Body of pancreas (tissue), 4 donors: ENCODE data around the gene ZFY.

ENCODE experiments used
- CTCF ChIP-seq, 7 experiments: fragments of 450-650 bp in 4 of 7; fragments of 200-600 bp in 3 of 7; sonication (generic) in 3 of 7; IDR thresholded peaks; one replicate each; pipeline ENCODE4 v1.5.1; 2016 to 2019; ENCODE audit warnings: antibody characterized with exemption in 7 of 7
- POLR2A ChIP-seq, 3 donors: fragments of 450-650 bp; IDR thresholded peaks; one replicate each; pipeline ENCODE4 v1.6.1; 2016; ENCODE audit warnings: antibody characterized with exemption in 3 of 3, mild to moderate bottlenecking in 2 of 3

DNA sequence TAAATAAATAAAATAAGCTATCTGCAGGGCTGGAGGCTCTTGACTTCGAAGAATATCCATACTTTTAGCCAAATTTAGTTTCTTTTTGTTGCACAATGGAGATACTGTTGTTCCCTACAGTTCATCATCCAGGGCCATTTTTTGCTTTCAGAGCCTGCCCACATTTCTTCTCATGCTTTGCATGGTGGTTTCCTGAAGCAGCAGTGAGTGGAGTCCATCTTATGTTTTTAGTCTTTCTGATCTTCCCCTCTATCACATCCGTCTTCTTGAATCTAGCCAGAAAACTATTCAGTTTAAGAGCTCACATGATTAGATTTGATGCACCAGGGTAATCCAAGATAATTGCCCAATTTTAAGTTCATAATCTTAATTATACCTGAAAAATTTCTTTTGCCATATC, 19.6 kb downstream of the ZFY start:
- TF ChIP-seq POLR2A (IDR thresholded peaks at IDR 0.05): no peak
- no peak for TF ChIP-seq CTCF (IDR thresholded peaks at IDR 0.05)
